IMR-90 (cell line): ENCODE measurements around the gene SDHA. TPM values are rescaled to one million over a fixed set of nuclear protein-coding genes. Genes with fewer than 3 reads are reported as not detected.
A peak's percentile ranks its signal among the peaks of the same experiment; 100 is the strongest.

Experiments used
- ATAC-seq: fragments of 200-7000 bp; cut with Tn5 transposase; 2 replicates; pipeline ENCODE4 v1.9.1; 2020; ENCODE audit warnings: low read depth, mild to moderate bottlenecking, moderate library complexity
- BruUV-seq: library from RNA; stranded (reverse); fragments of 400-500 nt; replicated peaks from 2 replicates; lab custom pipeline; 2021; lab: Mats Ljungman, UMichigan
- CTCF ChIA-PET: fragments of 300-600 bp; formaldehyde crosslinking; extraction: SDS; loops from one replicate; lab custom pipeline; 2021; ENCODE audit warnings: antibody characterized with exemption; lab: Yijun Ruan, JAX
- POLR2A ChIA-PET: fragments of 300-600 bp; sonication (Branson Sonifier 250); formaldehyde crosslinking; loops from one replicate; lab custom pipeline; 2022; ENCODE audit warnings: antibody characterized with exemption; ENCODE audit not compliant: unreplicated experiment; lab: Charles Lee
- DNase-seq: peaks from one replicate; pipeline ENCODE4 v3.0.0; 2013
- H2AFZ ChIP-seq: replicated peaks from 2 replicates; pipeline ENCODE3; 2013; ENCODE audit warnings: low read length, mild to moderate bottlenecking; ENCODE audit not compliant: poor library complexity
- H2AK5ac ChIP-seq: 2 replicates; pipeline ENCODE4 v1.6.1; 2013; ENCODE audit warnings: low read depth, low read length, inconsistent platforms
- H2AK9ac ChIP-seq: replicated peaks from 2 replicates; pipeline ENCODE3; 2013; ENCODE audit warnings: mild to moderate bottlenecking, low read depth, low read length, moderate library complexity; ENCODE audit not compliant: poor library complexity
- H2BK120ac ChIP-seq: 2 replicates; pipeline ENCODE4 v1.6.1; 2013; ENCODE audit warnings: low read depth, low read length, inconsistent platforms
- H2BK15ac ChIP-seq: 3 replicates; pipeline ENCODE4 v1.6.1; 2013; ENCODE audit warnings: low read depth, low read length, inconsistent platforms
- H2BK20ac ChIP-seq: 2 replicates; pipeline ENCODE4 v1.6.1; 2013; ENCODE audit warnings: low read depth, mild to moderate bottlenecking, inconsistent platforms, low read length, moderate library complexity
- H2BK5ac ChIP-seq: 2 replicates; pipeline ENCODE4 v1.6.1; 2013; ENCODE audit warnings: mild to moderate bottlenecking, low read depth, low read length, inconsistent platforms; ENCODE audit not compliant: poor library complexity, severe bottlenecking
- H3K14ac ChIP-seq: replicated peaks from 2 replicates; pipeline ENCODE4 v1.6.1; 2013; ENCODE audit warnings: low read depth, low read length, inconsistent platforms
- H3K18ac ChIP-seq: 2 replicates; pipeline ENCODE4 v1.6.1; 2013; ENCODE audit warnings: low read depth, low read length, control low read depth
- H3K23ac ChIP-seq: 2 replicates; pipeline ENCODE4 v1.6.1; 2013; ENCODE audit warnings: low read depth, low read length, inconsistent platforms
- H3K27ac ChIP-seq: 2 replicates; pipeline ENCODE4 v1.5.1; 2013; ENCODE audit warnings: mild to moderate bottlenecking, control low read depth, low read length; ENCODE audit not compliant: insufficient read depth
- H3K27me3 ChIP-seq: 2 replicates; pipeline ENCODE4 v1.6.1; 2013; ENCODE audit warnings: low read length; ENCODE audit not compliant: control insufficient read depth, insufficient read depth
- H3K36me3 ChIP-seq: 2 replicates; pipeline ENCODE4 v1.6.1; 2013; ENCODE audit warnings: low read length, mixed read lengths; ENCODE audit not compliant: control insufficient read depth, insufficient read depth
- H3K4ac ChIP-seq: 2 replicates; pipeline ENCODE4 v1.6.1; 2013; ENCODE audit warnings: low read depth, low read length, inconsistent platforms
- H3K4me1 ChIP-seq: 2 replicates; pipeline ENCODE4 v1.6.1; 2013; ENCODE audit warnings: low read length, mixed read lengths; ENCODE audit not compliant: control insufficient read depth, insufficient read depth
- H3K4me2 ChIP-seq: 2 replicates; pipeline ENCODE4 v1.6.1; 2013; ENCODE audit warnings: low read depth, mild to moderate bottlenecking, control low read depth, low read length, moderate library complexity
- H3K4me3 ChIP-seq: 2 replicates; pipeline ENCODE4 v1.5.1; 2013; ENCODE audit warnings: low read depth, mild to moderate bottlenecking, control low read depth, low read length, moderate library complexity; ENCODE audit not compliant: insufficient read depth
- H3K56ac ChIP-seq: 2 replicates; pipeline ENCODE4 v1.6.1; 2013; ENCODE audit warnings: low read length, inconsistent platforms; ENCODE audit not compliant: insufficient read depth; ENCODE audit errors: extremely low read depth
- H3K79me1 ChIP-seq, 2 experiments: 2 replicates each; pipeline ENCODE4 v1.6.1; 2013; ENCODE audit warnings: low read length in 2 of 2, inconsistent platforms in 1 of 2, low read depth in 1 of 2
- H3K9ac ChIP-seq: 2 replicates; pipeline ENCODE4 v1.6.1; 2013; ENCODE audit warnings: low read depth, low read length, control low read depth
- H3K9me1 ChIP-seq: 2 replicates; pipeline ENCODE4 v1.6.1; 2013; ENCODE audit warnings: low read length, inconsistent platforms; ENCODE audit not compliant: insufficient read depth
- H3K9me3 ChIP-seq: 2 replicates; pipeline ENCODE4 v1.6.1; 2013; ENCODE audit warnings: low read length; ENCODE audit not compliant: control insufficient read depth, insufficient read depth
- H4K20me1 ChIP-seq: 2 replicates; pipeline ENCODE4 v1.6.1; 2013; ENCODE audit warnings: low read length, inconsistent platforms; ENCODE audit not compliant: insufficient read depth
- H4K5ac ChIP-seq: 2 replicates; pipeline ENCODE4 v1.6.1; 2013; ENCODE audit warnings: mild to moderate bottlenecking, low read depth, low read length, control low read depth
- H4K8ac ChIP-seq, 2 experiments: 2 replicates each; pipeline ENCODE4 v1.6.1; 2013; ENCODE audit warnings: low read depth in 2 of 2, low read length in 2 of 2, control low read depth in 1 of 2, inconsistent platforms in 1 of 2
- H4K91ac ChIP-seq: 2 replicates; pipeline ENCODE4 v1.6.1; 2013; ENCODE audit warnings: low read depth, low read length, inconsistent platforms; ENCODE audit not compliant: insufficient read depth
- BHLHE40 ChIP-seq: fragments of 150-350 bp; IDR thresholded peaks from 2 replicates; pipeline ENCODE4 v1.6.1; 2016; ENCODE audit warnings: mild to moderate bottlenecking, low read depth, low read length
- CHD1 ChIP-seq: IDR thresholded peaks from 2 replicates; pipeline ENCODE4 v1.6.1; 2012; ENCODE audit warnings: low read depth, low read length, improper control_type of control experiment
- ELK1 ChIP-seq: fragments of 150-350 bp; IDR thresholded peaks from 2 replicates; pipeline ENCODE4 v1.6.1; 2016; ENCODE audit warnings: low read depth, mild to moderate bottlenecking, low read length, moderate library complexity, borderline replicate concordance
- FOS ChIP-seq: fragments of 150-350 bp; IDR thresholded peaks from 2 replicates; pipeline ENCODE4 v1.6.1; 2016; ENCODE audit warnings: low read depth, low read length
- MAFK ChIP-seq: IDR thresholded peaks from 2 replicates; pipeline ENCODE4 v1.6.1; 2012; ENCODE audit warnings: low read depth, low read length, improper control_type of control experiment
- POLR2A ChIP-seq: IDR thresholded peaks from 2 replicates; pipeline ENCODE4 v1.6.1; 2012; ENCODE audit warnings: mild to moderate bottlenecking, low read depth, low read length
- RAD21 ChIP-seq: IDR thresholded peaks from 2 replicates; pipeline ENCODE4 v1.6.1; 2012; ENCODE audit warnings: low read length, improper control_type of control experiment
- RCOR1 ChIP-seq: IDR thresholded peaks from 2 replicates; pipeline ENCODE4 v1.6.1; 2012; ENCODE audit warnings: mild to moderate bottlenecking, low read length, improper control_type of control experiment; ENCODE audit not compliant: insufficient replicate concordance
- RFX5 ChIP-seq: IDR thresholded peaks from 2 replicates; pipeline ENCODE4 v1.8.0; 2012; ENCODE audit warnings: low read depth, mild to moderate bottlenecking, low read length, moderate library complexity
- SMC3 ChIP-seq: fragments of 150-350 bp; IDR thresholded peaks from 2 replicates; pipeline ENCODE4 v1.6.1; 2016; ENCODE audit warnings: low read depth, mild to moderate bottlenecking, antibody characterized with exemption, low read length, moderate library complexity
- WGBS, 2 experiments: methylation state at CpG; one replicate each; pipeline versions ENCODE4 v1.1.5 to v1.1.7; 2013; ENCODE audit warnings: missing lambda C conversion rate in 2 of 2; ENCODE audit not compliant: insufficient read length in 1 of 2; ENCODE audit errors: extremely low coverage in 2 of 2; 5-methylcytosine and 5-hydroxymethylcytosine counted together
- dilution Hi-C: fragments of 300-500 bp; cut with HindIII; formaldehyde crosslinking; loops from one replicate; pipeline ENCODE4 v1.14.3; 2018; ENCODE audit warnings: low sequenced_read_pairs; ENCODE audit not compliant: unreplicated experiment
- in situ Hi-C: fragments of 300-500 bp; cut with MboI; formaldehyde crosslinking; loops from 3 replicates; pipeline ENCODE4 v1.14.3; 2019; ENCODE audit warnings: low sequenced_read_pairs, inconsistent platforms, mixed read lengths
- intact Hi-C: fragments of 100-400 bp; cut with micrococcal nuclease; formaldehyde crosslinking; loops from 2 replicates; pipeline ENCODE4 v1.10.0; 2022
- polyA plus RNA-seq, 3 experiments: library from polyadenylated mRNA; depleted of rRNA; stranded (reverse); fragments of >200 nt; gene quantifications; 2 replicates each; pipeline ENCODE4 v1.2.3, GENCODE V29; 2012; ENCODE audit warnings: low replicate concordance in 1 of 3
- total RNA-seq: library from RNA; depleted of rRNA; stranded (reverse); fragments of >200 nt; gene quantifications from 2 replicates; pipeline ENCODE4 v1.2.3, GENCODE V29; 2012
- TF ChIP-seq, protein P1 (sequence below): fragments of 150-350 bp; IDR thresholded peaks from 2 replicates; pipeline ENCODE4 v1.6.1; 2017; ENCODE audit warnings: mild to moderate bottlenecking, antibody characterized with exemption, low read length, low read depth
- TF ChIP-seq, protein P2 (sequence below): conservative IDR thresholded peaks from 2 replicates; pipeline ENCODE4 v1.5.1; 2012; ENCODE audit warnings: mild to moderate bottlenecking, low read depth, low read length, improper control_type of control experiment

SDHA gene
- total and polyA plus RNA-seq, 2 of the 4 experiments (the other 2 are of a cell fraction), result 105 to 121 TPM

DNA sequence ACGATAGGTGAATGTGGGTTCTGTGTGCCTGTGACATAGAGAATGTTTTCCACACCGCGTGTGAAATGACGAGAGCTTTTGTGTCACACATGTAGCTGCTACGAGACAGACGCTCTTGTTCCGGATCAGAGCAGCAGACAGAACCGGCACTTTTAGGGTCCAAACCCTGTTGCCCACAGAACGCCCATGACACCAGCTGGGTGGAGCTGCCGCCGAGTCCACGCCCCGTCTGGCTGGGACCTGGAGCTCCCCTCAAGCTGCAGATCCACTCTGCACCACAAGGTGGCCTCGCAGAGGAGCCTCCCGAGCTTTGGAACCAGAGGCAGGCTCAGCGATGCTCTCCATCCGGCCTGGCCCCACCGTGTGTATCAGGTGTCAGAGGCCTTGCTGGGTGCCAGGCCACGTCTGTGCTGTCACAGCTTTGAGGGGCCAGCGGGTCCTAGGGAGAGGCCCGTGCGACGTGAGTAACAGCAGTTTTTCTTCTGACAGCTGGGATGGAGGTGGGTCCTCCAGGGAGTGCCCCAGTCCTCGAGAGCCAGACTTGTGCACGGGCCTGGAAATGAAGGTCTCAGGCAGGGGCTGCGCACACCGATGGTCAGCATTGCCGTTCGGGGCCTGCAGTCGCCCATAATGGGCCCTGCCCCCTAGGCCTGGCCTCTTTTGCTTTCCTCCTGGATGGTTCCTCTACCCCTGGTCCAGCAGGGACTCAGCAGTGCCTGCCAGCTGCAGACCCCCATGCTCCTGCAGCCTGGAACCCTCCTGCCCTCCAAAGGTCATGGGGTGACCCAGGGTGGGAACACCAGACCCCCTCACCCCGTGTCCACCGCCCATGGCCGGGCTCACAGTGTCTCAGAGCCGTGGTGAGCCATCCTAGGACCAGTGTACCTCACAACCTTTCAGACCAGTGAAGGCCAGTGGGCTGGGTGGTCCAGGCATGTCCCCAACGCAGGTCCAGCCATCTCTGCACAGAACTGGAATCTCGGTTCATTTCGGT is 29.3 kb upstream of the SDHA start:
- dilution Hi-C loops (no loop called here), in situ Hi-C loops (no loop called here), intact Hi-C loops (no loop called here)
- H3K27ac ChIP-seq, result no peak overlapping the region
- peak overlapping the region; percentile 83 for H2AK5ac ChIP-seq
- no peak overlapping the region for H3K23ac ChIP-seq
- peaks cover 3% of the 10 kb centered on the region; the same call in 1 of the 2 replicates for H3K9me1 ChIP-seq
- 14% methylated on average over 11 of the region's 37 CpGs; no CpG with 5 or more reads in 1 of the 2 experiments for WGBS, 2 experiments
- H4K91ac ChIP-seq, result no peak overlapping the region; the same call in 1 of the 2 replicates
- H2AFZ ChIP-seq, result peak overlapping the region; percentile 92
- H2BK120ac ChIP-seq, result peak overlapping the region; percentile 4; the same call in 1 of the 2 replicates
- H2AK9ac ChIP-seq, result peak overlapping the region; percentile 81
- peaks cover 12% of the 10 kb centered on the region; the same call in 1 of the 2 replicates for H3K27me3 ChIP-seq
- H2BK20ac ChIP-seq, result peak overlapping the region; percentile 71
- H3K14ac ChIP-seq, result no peak overlapping the region
- H3K4me2 ChIP-seq, result peak overlapping the region; percentile 40
- H3K36me3 ChIP-seq, result no peaks in the 10 kb centered on the region
- DNase-seq (peak; percentile 77), ATAC-seq (peak; percentile 99)
- no peak overlapping the region for H3K18ac ChIP-seq
- H3K9ac ChIP-seq, result no peak overlapping the region
- no TSS peak for BruUV-seq
- POLR2A ChIA-PET, result no interaction called here
- H3K4me1 ChIP-seq, result no peaks in the 10 kb centered on the region
- H2BK5ac ChIP-seq, result no peak overlapping the region
- peak overlapping the region in 1 of 2 experiments; percentile 72; a peak in 1 of 4 replicates for H4K8ac ChIP-seq
- CTCF ChIA-PET, result interaction anchor here (0.6 to 1.8 kb wide), 12 partner anchors 10 to 173 kb away, joined by 3 to 19 read pairs (median 5); partner anchors contain the start of genes CCDC127 and SDHA
- H2BK15ac ChIP-seq, result peak overlapping the region; percentile 87; the same call in 1 of the 3 replicates
- H4K5ac ChIP-seq, result no peak overlapping the region; the same call in 1 of the 2 replicates
- no peak overlapping the region for H3K4me3 ChIP-seq
- H3K56ac ChIP-seq, result no peak overlapping the region
- H3K79me1 ChIP-seq, result no peaks in the 10 kb centered on the region
- no peaks in the 10 kb centered on the region for H3K9me3 ChIP-seq
- H3K4ac ChIP-seq, result peak overlapping the region; percentile 48; the same call in 1 of the 2 replicates
- peaks cover 2% of the 10 kb centered on the region; the same call in 1 of the 2 replicates for H4K20me1 ChIP-seq
- TF ChIP-seq CHD1 (no peak), SMC3 (peak; percentile 82), BHLHE40 (no peak), POLR2A (no peak), RFX5 (no peak), RAD21 (peak; percentile 80), MAFK (no peak), RCOR1 (no peak), ELK1 (no peak), FOS (no peak)
- TF ChIP-seq, protein P1, sequence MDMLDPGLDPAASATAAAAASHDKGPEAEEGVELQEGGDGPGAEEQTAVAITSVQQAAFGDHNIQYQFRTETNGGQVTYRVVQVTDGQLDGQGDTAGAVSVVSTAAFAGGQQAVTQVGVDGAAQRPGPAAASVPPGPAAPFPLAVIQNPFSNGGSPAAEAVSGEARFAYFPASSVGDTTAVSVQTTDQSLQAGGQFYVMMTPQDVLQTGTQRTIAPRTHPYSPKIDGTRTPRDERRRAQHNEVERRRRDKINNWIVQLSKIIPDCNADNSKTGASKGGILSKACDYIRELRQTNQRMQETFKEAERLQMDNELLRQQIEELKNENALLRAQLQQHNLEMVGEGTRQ, result no peak
- TF ChIP-seq, protein P2, sequence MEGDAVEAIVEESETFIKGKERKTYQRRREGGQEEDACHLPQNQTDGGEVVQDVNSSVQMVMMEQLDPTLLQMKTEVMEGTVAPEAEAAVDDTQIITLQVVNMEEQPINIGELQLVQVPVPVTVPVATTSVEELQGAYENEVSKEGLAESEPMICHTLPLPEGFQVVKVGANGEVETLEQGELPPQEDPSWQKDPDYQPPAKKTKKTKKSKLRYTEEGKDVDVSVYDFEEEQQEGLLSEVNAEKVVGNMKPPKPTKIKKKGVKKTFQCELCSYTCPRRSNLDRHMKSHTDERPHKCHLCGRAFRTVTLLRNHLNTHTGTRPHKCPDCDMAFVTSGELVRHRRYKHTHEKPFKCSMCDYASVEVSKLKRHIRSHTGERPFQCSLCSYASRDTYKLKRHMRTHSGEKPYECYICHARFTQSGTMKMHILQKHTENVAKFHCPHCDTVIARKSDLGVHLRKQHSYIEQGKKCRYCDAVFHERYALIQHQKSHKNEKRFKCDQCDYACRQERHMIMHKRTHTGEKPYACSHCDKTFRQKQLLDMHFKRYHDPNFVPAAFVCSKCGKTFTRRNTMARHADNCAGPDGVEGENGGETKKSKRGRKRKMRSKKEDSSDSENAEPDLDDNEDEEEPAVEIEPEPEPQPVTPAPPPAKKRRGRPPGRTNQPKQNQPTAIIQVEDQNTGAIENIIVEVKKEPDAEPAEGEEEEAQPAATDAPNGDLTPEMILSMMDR, result peak; percentile 84
